Activated naive CD8-positive, alpha-beta T cell (primary cell): ENCODE measurements around the gene TMEM151B.
A peak's percentile ranks its signal among the peaks of the same experiment; 100 is the strongest.

Source experiments
- H3K27ac Mint-ChIP-seq: one replicate; pipeline ENCODE4 v1.8.0; 2021; ENCODE audit warnings: mixed read lengths
- H3K27me3 Mint-ChIP-seq: one replicate; pipeline ENCODE4 v1.8.0; 2021; ENCODE audit warnings: mixed read lengths
- H3K36me3 Mint-ChIP-seq: one replicate; pipeline ENCODE4 v1.8.0; 2021; ENCODE audit warnings: mixed read lengths
- H3K4me1 Mint-ChIP-seq: one replicate; pipeline ENCODE4 v1.8.0; 2021; ENCODE audit warnings: low read depth, mixed read lengths
- H3K4me3 Mint-ChIP-seq: one replicate; pipeline ENCODE4 v1.8.0; 2021; ENCODE audit warnings: mild to moderate bottlenecking, mixed read lengths
- H3K9me3 Mint-ChIP-seq: one replicate; pipeline ENCODE4 v1.8.0; 2021; ENCODE audit warnings: low read depth, mixed read lengths

TMEM151B gene

DNA sequence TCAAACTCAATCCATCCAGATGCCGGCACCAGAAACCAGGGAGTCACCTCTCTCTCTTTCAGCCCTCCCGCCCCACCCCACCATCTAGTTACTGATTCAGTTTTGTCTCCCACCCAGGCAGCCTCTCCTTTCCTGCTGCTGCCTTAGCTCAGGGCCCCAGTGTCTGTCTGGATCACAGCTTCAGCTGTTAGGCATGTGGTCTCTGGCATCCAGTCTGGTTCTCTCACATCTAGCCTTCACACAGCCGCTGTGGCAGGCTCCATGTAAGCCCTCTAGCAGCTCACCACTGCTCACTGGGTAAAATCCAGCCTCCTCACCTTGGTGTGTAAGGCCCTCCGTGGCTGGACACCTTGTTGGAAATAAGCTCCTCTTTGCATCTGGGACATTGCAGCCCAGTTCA lies 21.6 kb downstream of the TMEM151B start:
- Mint-ChIP-seq H3K36me3 (peaks cover 1% of the 10 kb centered on the region), H3K9me3 (no peaks in the 10 kb centered on the region), H3K4me1 (no peaks in the 10 kb centered on the region), H3K27me3 (peaks cover 61% of the 10 kb centered on the region), H3K27ac (no peak overlapping the region), H3K4me3 (no peak overlapping the region)

GRCh38 chr6:44292661-44293365 lies 22.6 kb downstream of the TMEM151B start:
- Mint-ChIP-seq H3K36me3 (no peaks in the 10 kb centered on the region), H3K9me3 (no peaks in the 10 kb centered on the region), H3K27me3 (peaks cover 54% of the 10 kb centered on the region), H3K27ac (no peak overlapping the region), H3K4me3 (no peak overlapping the region), H3K4me1 (peaks cover 2% of the 10 kb centered on the region)

DNA sequence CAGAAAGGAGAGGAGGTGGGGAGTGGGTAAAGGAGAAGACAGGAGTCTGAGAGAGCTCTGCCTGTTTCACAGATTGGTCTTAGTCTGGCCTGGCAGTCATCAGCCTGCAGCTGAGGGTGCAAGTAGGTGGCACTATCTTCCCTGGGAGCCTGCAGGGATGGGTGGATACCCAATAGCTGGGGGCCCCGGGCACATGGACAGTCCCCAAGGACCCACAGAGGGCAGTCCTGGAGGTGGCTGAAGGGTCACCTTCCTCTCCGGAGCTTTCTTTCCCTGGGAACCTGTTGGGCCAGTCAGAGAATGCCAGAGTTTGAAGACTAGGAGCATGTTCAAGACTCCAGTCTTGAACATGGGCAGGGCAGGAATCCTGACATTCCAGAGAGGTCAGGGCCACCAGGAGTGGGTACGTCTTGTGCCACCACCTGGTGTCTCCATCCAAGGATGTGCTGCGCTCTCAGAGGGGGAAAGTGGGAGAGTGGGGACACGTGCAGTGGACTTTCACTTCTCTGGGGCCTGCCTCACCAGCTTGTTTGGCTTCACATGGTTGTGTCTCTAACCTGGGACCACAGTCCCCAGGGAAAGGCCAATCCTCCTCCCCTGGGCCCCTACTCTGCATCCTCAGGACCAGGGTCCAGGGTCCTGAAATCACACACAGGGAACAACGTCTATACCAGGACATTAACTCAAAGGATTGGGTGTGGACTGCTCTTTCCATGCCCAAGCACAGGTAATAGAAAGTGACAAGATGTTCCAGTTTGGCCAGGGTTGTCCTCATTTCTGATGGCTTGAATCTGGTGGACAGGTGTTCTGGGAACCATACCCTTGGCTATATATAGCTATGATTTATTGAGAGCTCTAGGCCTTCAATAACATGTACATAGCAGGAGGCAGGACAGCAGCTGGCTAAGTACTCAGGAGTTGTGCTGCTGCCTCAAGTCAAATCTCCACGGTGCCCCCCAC lies 24.9 kb downstream of the TMEM151B start:
- H3K27me3 Mint-ChIP-seq, result peaks cover 40% of the 10 kb centered on the region
- no peak overlapping the region for H3K27ac Mint-ChIP-seq
- H3K4me3 Mint-ChIP-seq, result no peak overlapping the region
- no peaks in the 10 kb centered on the region for H3K9me3 Mint-ChIP-seq
- H3K36me3 Mint-ChIP-seq, result no peaks in the 10 kb centered on the region
- H3K4me1 Mint-ChIP-seq, result peaks cover 5% of the 10 kb centered on the region

GRCh38 chr6:44297063-44298038 lies 27.1 kb downstream of the TMEM151B start:
- no peak overlapping the region for H3K27ac Mint-ChIP-seq
- no peaks in the 10 kb centered on the region for H3K9me3 Mint-ChIP-seq
- peak overlapping the region; percentile 54 for H3K4me3 Mint-ChIP-seq
- peaks cover 24% of the 10 kb centered on the region for H3K27me3 Mint-ChIP-seq
- peaks cover 4% of the 10 kb centered on the region for H3K36me3 Mint-ChIP-seq
- H3K4me1 Mint-ChIP-seq, result peaks cover 5% of the 10 kb centered on the region

GRCh38 chr6:44298055-44298803 lies 28.0 kb downstream of the TMEM151B start:
- H3K36me3 Mint-ChIP-seq, result peaks cover 4% of the 10 kb centered on the region
- H3K4me3 Mint-ChIP-seq, result peak overlapping the region; percentile 54
- H3K27ac Mint-ChIP-seq, result no peak overlapping the region
- H3K27me3 Mint-ChIP-seq, result peaks cover 21% of the 10 kb centered on the region
- H3K4me1 Mint-ChIP-seq, result peaks cover 5% of the 10 kb centered on the region
- no peaks in the 10 kb centered on the region for H3K9me3 Mint-ChIP-seq

DNA sequence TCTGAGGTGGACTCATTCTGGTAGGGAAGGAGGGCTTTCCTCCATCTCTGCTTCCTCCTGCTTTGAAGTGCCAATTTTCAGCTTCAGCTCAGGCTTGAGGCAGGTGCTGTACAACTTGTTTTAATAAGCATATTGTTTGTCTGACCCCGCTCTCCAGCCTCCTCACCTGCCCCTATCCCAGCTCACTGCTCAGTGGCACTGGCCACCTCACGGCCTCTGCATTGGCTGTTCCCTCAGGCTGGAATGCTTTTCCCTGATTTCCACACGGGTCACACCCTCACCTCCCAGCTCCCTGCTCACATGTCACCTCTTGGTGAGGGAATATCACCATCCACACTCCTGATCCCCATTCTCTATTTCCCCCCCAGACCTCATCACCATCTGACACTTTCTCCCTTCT lies 28.6 kb downstream of the TMEM151B start:
- Mint-ChIP-seq H3K27me3 (peaks cover 16% of the 10 kb centered on the region), H3K4me1 (peaks cover 5% of the 10 kb centered on the region), H3K4me3 (no peak overlapping the region), H3K36me3 (peaks cover 4% of the 10 kb centered on the region), H3K27ac (no peak overlapping the region), H3K9me3 (no peaks in the 10 kb centered on the region)

DNA sequence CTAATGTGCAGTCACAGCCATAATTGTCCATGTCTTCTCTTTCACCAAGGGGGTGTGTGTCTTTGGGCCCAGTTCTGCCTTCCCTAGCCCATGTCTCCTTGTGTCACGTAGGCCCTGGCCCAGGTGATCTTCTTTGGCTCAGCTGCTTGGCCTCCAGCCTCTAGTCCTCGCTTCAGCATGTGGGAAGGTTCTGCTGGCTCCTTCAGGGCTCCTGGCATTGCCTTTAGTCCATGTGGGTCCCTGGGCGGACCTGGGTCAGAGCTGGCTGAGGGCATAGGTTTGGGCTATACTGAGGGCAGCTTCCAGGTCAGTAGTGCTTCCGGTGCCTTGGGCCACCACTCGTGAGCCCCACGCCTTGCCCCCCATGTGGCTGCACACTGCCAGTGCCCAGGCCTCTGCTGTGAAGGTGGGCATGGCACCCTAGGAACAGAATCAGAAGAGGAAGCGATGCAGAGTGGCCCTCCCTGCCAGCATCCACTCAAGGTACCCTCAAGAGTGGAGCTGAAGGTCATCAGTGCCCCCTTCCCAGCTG lies 30.1 kb downstream of the TMEM151B start:
- Mint-ChIP-seq H3K4me3 (no peak overlapping the region), H3K27ac (no peak overlapping the region), H3K27me3 (peaks cover 11% of the 10 kb centered on the region), H3K36me3 (peaks cover 4% of the 10 kb centered on the region), H3K4me1 (peaks cover 5% of the 10 kb centered on the region), H3K9me3 (no peaks in the 10 kb centered on the region)

GRCh38 chr6:44301106-44301505 lies 30.9 kb downstream of the TMEM151B start:
- peaks cover 6% of the 10 kb centered on the region for H3K27me3 Mint-ChIP-seq
- H3K27ac Mint-ChIP-seq, result no peak overlapping the region
- no peak overlapping the region for H3K4me3 Mint-ChIP-seq
- peaks cover 4% of the 10 kb centered on the region for H3K36me3 Mint-ChIP-seq
- no peaks in the 10 kb centered on the region for H3K9me3 Mint-ChIP-seq
- peaks cover 5% of the 10 kb centered on the region for H3K4me1 Mint-ChIP-seq

DNA sequence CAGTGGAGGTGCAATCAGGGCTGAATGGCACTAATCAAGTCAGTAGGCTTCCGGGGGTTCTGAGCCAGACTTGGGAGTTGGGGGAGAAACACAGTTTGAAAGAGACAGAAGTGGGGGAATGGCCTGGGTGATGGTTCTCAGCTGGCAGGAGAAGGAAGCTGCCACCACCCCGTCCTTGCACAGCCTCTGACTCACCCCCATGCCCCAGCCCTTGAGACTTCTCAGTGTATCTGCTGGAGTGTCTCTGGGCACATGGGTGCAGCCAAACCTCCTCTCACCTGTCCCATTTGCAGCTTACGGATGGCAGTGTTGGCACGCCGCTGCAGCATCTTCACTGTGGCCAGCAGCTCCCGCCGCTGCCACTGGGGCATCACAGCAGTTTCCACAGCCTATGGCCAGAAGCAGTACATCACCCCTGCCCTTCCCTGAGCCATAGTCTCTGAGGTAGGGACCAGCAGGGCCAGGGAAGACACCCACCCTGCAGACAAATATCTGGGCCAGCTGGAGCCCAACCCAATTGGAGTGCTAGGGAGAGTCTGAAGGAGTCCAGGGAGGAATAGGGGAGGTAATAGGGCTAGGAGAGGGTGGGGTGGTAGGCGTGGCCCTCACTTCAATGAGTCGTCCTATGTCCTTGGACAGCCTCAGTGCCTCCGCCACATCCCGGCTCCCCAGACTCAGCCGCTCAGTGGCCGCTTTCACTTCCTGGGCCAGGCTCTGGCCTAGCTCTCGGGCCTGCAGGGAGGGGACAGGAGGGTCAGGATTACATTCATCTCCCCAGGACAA lies 31.7 kb downstream of the TMEM151B start:
- H3K27ac Mint-ChIP-seq, result no peak overlapping the region
- no peaks in the 10 kb centered on the region for H3K27me3 Mint-ChIP-seq
- no peaks in the 10 kb centered on the region for H3K9me3 Mint-ChIP-seq
- peaks cover 4% of the 10 kb centered on the region for H3K36me3 Mint-ChIP-seq
- no peak overlapping the region for H3K4me3 Mint-ChIP-seq
- peaks cover 5% of the 10 kb centered on the region for H3K4me1 Mint-ChIP-seq

- Mint-ChIP-seq H3K27ac (no peak overlapping the region), H3K27me3 (no peaks in the 10 kb centered on the region), H3K9me3 (no peaks in the 10 kb centered on the region), H3K36me3 (peaks cover 4% of the 10 kb centered on the region), H3K4me3 (no peak overlapping the region), H3K4me1 (peaks cover 2% of the 10 kb centered on the region)
These were observed 32.6 kb downstream of the TMEM151B start for GRCh38 chr6:44302856-44303255.

DNA sequence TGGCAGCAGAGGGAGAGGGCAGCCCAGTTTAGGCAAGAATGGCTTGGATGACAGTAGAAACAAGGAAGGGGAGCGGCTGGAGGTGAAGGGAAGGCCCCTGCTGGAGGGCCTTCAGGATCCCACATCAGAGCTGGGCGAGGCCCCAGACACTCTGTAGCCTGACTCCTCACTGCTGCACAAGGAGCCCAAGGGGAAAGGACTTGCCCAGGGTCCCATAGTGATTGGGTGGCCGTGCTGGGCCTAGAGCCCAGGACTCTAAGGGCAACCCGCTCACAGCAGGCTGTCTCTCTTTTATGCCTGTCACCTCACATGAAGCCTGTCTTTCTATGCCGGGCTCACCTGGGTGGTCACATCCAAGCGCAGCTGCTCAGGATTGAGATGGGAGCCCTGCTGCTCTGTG lies 33.6 kb downstream of the TMEM151B start:
- Mint-ChIP-seq H3K9me3 (no peaks in the 10 kb centered on the region), H3K27ac (no peak overlapping the region), H3K4me1 (peaks cover 2% of the 10 kb centered on the region), H3K27me3 (no peaks in the 10 kb centered on the region), H3K36me3 (peaks cover 4% of the 10 kb centered on the region), H3K4me3 (no peak overlapping the region)

DNA sequence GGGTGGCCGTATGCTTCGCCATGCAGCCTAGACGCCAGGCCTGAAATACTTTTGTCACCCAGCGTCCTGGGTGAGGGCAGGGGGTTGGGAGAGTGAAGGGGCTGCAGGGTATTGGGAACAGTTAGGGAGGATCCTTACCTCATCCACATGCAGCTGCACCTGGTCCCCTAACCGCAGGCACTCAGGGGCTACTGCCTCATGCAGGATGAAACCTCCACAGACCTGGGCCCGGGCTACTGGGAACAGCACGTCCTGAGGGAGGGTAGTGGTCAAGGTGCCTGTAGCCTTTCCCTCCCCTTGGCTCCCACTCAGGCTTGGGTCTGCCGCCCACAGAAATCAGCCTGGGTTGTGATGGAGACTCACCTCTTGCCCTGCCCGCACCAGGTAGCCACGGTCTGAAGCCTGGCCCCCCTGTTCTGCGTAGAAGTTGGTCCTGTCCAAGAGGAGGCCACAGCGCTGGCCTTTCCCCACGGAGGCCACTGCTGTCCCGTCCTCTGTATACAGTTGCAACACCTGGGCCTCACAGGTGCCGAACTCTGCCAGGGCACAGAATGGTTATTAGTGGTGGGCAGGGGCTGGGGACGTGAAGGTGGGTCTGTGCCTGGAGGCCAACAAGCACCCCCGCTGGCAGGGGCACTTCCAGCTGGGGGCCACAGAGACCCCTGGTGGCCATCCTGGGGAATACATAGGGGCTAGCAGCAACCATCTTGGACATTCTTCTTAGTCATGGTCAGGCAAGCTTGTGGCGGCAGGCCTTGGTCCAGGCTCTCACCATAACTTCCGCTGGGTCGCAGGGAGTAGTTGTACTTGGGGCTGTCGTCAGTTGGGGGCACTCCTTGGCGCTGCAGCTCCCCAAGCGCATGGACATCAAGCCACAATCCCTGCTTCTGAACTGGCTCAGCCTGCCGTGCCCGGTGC lies 34.3 kb downstream of the TMEM151B start:
- Mint-ChIP-seq H3K4me3 (no peak overlapping the region), H3K4me1 (no peaks in the 10 kb centered on the region), H3K27ac (no peak overlapping the region), H3K27me3 (no peaks in the 10 kb centered on the region), H3K36me3 (peaks cover 4% of the 10 kb centered on the region), H3K9me3 (no peaks in the 10 kb centered on the region)
